Aorta (tissue), 5 donors: ENCODE data around the gene EBI3. TPM values are rescaled to one million over a fixed set of nuclear protein-coding genes. Genes with fewer than 3 reads are reported as not detected.
"Not testable (repeated sequence)": the region's sequence is repeated elsewhere in the genome, so short reads cannot be mapped to it uniquely, and the experiment has no call there.

Source experiments
- ATAC-seq: fragments of 200-7000 bp; cut with Tn5 transposase; one replicate; pipeline ENCODE4 v1.9.1; 2022; ENCODE audit warnings: moderate library complexity; ENCODE audit not compliant: low FRiP score
- DNase-seq, 2 donors: peaks; one replicate each; pipeline ENCODE4 v3.0.0-alpha.2; 2020
- H3K27ac ChIP-seq, 2 donors: one replicate each; pipeline ENCODE4 v1.5.1; 2013; ENCODE audit warnings: low read length in 2 of 2, mild to moderate bottlenecking in 2 of 2, moderate library complexity in 2 of 2, control low read depth in 1 of 2, inconsistent platforms in 1 of 2, low read depth in 1 of 2
- H3K27me3 ChIP-seq, 2 donors: one replicate each; pipeline ENCODE4 v1.6.1; 2013; ENCODE audit warnings: control low read depth in 1 of 2, low read length in 1 of 2, mild to moderate bottlenecking in 1 of 2, moderate library complexity in 1 of 2; ENCODE audit not compliant: insufficient read depth in 2 of 2, control insufficient read depth in 1 of 2
- H3K36me3 ChIP-seq, 2 donors: one replicate each; pipeline ENCODE4 v1.6.1; 2013; ENCODE audit warnings: control low read depth in 1 of 2, low read length in 1 of 2, mild to moderate bottlenecking in 1 of 2; ENCODE audit not compliant: insufficient read depth in 2 of 2, control insufficient read depth in 1 of 2
- H3K4me1 ChIP-seq, 2 donors: one replicate each; pipeline ENCODE4 v1.6.1; 2013; ENCODE audit warnings: low read length in 2 of 2, control low read depth in 1 of 2, mild to moderate bottlenecking in 1 of 2, moderate library complexity in 1 of 2; ENCODE audit not compliant: insufficient read depth in 2 of 2, control insufficient read depth in 1 of 2
- H3K4me3 ChIP-seq, 2 donors: one replicate each; pipeline ENCODE4 v1.5.1; 2013; ENCODE audit warnings: low read length in 2 of 2, control low read depth in 1 of 2, mild to moderate bottlenecking in 1 of 2
- H3K9me3 ChIP-seq: one replicate; pipeline ENCODE4 v1.6.1; 2013; ENCODE audit warnings: mild to moderate bottlenecking, low read length; ENCODE audit not compliant: control insufficient read depth
- WGBS, 2 donors: extraction: QIAGEN DNeasy Blood & Tissue Kit; methylation state at CpG; one replicate each; pipeline ENCODE4 v1.1.7; 2013; 5-methylcytosine and 5-hydroxymethylcytosine counted together
- intact Hi-C, 2 donors: fragments of 100-400 bp; cut with DNase I; formaldehyde crosslinking; loops; one replicate each; pipeline versions ENCODE4 v1.14.2 to v1.15.0; 2022
- polyA plus RNA-seq, 2 donors: library from polyadenylated mRNA; stranded (reverse); fragments of 200-250 nt; gene quantifications; one replicate each; pipeline ENCODE4 v1.2.3, GENCODE V29; 2013
- total RNA-seq, 2 donors: library from RNA; stranded (reverse); fragmentation: NEBNext Ultra II Directional; extraction: Animal tissue kit (Norgen Biotek cat#: 25700); gene quantifications; one replicate each; pipeline ENCODE4 v1.2.1, GENCODE V29; 2021
- donor health status: healthy with polysubstance abuse.
- donor health status: Bipolar disorder and iron deficiency.
- donor health status: DM: no; HTN: no; CAD: no.
- donor health status: DM: no; HTN: no; CAD: no.
- donor health status: DM: yes; HTN: yes; CAD: no.

EBI3 gene
- total and polyA plus RNA-seq, 4 donors = 1.3 to 7.9 (median 3.5) TPM

DNA sequence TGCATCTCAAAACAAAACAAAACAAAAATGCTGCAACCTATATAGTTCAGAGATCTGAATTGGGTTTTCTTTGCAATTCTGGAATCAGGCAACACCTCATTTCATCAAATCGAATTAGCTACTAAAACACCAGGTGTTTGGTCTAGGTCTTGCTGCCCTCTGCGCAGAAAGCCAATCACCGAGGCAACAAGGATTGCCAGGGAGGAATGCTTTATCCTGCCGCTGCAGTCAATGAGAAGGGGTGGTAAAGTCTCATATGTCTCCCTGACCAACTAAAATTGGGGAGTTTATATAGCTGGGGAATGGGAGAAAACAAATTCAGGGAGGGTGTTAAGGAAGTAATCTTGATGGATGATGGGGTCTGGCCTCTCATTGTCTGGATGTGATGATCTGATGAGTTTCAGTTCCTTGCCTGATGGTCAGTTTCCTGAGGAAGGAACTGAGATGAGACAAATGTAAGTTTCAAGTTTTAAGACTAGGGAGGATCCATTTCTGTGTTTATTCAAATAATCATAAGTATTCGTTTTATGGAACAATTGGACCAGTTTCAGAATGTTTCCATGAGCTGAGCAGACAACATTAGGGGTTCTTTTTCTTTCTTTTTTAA is 12.6 kb downstream of the EBI3 start:
- H3K9me3 ChIP-seq = peaks cover 4% of the 10 kb centered on the region
- intact Hi-C loops = no loop called here
- H3K4me3 ChIP-seq = no peak overlapping the region
- WGBS, 2 donors = 72 to 73% methylated on average over 5 of the region's 5 CpGs
- H3K36me3 ChIP-seq = no peaks in the 10 kb centered on the region
- no peaks in the 10 kb centered on the region for H3K4me1 ChIP-seq
- H3K27me3 ChIP-seq = no peaks in the 10 kb centered on the region
- ATAC-seq (no peak), DNase-seq (no peak)
- H3K27ac ChIP-seq = no peak overlapping the region

DNA sequence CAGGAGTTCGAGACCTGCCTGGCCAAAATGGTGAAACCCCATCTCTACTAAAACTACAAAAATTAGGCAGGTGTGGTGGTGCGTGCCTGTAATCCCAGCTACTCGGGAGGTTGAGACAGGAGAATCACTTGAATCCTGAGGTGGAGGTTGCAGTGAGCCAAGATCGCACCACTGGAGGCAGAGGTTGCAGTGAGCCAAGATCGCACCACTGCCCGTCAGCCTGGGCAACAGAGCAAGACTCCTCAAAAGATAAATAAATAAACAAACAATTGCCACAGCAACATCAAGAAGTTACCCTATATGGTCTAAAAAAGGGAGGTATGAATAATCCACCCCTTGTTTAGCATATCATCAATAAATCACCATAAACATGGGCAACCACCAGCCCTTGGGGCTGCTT is 16.6 kb downstream of the EBI3 start:
- ATAC-seq, H3K36me3 ChIP-seq, H3K9me3 ChIP-seq, H3K27me3 ChIP-seq, H3K4me1 ChIP-seq, DNase-seq, H3K4me3 ChIP-seq, H3K27ac ChIP-seq: not testable (repeated sequence)
- WGBS, 2 donors = 97 to 98% methylated on average over 6 of the region's 6 CpGs
- intact Hi-C loops = loop anchor here in 1 of 2 donors (2.0 to 5.0 kb wide), 2 partner anchors 97 to 156 kb away; partner anchors contain the start of genes CHAF1A, MPND and SH3GL1

DNA sequence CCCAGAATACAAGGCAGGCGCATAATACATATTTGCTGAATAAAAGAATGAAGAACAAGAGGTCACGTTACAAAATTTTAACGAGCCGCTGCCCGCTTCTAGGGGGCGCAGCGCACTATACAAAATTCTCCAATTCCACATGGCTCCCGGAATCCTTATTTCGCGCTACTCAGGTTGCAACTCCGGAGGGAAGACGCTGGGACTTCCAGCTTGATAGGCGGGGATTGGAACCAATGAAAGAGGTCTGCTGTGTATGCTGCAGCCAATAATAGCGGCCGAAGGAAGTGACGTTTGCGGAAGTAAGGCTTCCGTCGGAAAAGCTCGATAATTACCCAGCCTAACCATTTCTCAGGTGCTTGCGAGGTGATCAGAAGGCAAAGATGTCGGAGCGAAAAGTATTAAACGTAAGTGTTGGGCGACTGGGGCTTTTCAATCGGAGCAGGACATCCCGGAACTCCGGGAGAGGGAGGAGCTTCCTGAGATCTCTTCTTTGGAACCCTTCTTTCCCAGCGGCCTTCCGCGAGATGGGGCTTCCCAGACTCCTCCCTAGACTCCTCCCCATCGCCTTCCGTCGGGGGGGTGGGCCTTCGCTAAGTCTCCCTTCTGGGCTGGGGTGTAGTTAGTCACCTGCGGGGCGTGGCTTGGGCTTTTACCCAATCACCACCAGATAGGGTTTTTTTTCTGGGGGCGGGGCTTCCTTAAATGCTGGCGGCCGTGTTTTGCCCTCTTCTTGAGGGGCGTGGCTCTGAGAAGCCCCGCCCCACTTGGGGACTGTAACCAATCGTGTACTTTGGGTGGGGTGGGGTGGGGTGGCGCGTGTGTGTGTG is 17.7 kb downstream of the EBI3 start, which contains the start of gene YJU2:
TSS of gene YJU2 (plus strand) at position 314 of the 827 bp plus-strand sequence. CDS start at position 381, 67 bp downstream.
- ATAC-seq (peak; percentile 98), DNase-seq (peak; percentile 98 to 100)
- intact Hi-C loops = loop anchor here in 1 of 2 donors (2.0 to 5.0 kb wide), 2 partner anchors 96 to 155 kb away; partner anchors contain the start of genes CHAF1A, MPND and SH3GL1
- Histone ChIP-seq H3K4me3 (peak within 1 kb of the TSS; percentile 76 to 79), H3K27me3 (no peaks in the 10 kb centered on the region), H3K9me3 (no peaks in the 10 kb centered on the region), H3K27ac (peak within 1 kb of the TSS; percentile 69 to 87), H3K4me1 (no peaks in the 10 kb centered on the region), H3K36me3 (no peaks in the 10 kb centered on the region)
- 0% methylated on average over 43 to 45 of the region's 45 CpGs for WGBS, 2 donors

DNA sequence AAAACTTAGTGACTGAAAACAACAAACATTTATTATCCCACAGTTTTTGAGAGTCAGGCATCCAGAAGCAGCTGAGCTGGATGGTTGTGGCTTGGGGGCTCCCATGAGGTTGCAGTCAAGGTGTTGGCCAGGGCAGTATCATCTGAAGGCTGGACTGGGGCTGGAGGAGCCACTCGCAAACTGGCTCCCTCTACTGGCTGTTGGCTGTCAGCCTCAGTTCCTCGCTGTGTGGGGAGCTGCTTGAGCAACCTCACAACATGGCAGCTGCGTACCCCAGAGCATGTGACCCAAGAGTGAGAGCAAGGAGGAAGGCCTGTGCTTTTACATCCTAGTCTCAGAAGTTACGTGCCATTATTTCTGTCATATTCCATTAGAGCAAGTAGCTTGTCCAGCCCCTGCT is 27.2 kb downstream of the EBI3 start:
- ATAC-seq (no peak), DNase-seq (no peak)
- Histone ChIP-seq H3K36me3 (peaks cover 3 to 7% of the 10 kb centered on the region in 2 donors), H3K27ac (no peak overlapping the region), H3K27me3 (no peaks in the 10 kb centered on the region), H3K9me3 (no peaks in the 10 kb centered on the region), H3K4me3 (no peak overlapping the region), H3K4me1 (no peaks in the 10 kb centered on the region)
- intact Hi-C loops = no loop called here
- 92 to 98% methylated on average over 4 of the region's 4 CpGs for WGBS, 2 donors

DNA sequence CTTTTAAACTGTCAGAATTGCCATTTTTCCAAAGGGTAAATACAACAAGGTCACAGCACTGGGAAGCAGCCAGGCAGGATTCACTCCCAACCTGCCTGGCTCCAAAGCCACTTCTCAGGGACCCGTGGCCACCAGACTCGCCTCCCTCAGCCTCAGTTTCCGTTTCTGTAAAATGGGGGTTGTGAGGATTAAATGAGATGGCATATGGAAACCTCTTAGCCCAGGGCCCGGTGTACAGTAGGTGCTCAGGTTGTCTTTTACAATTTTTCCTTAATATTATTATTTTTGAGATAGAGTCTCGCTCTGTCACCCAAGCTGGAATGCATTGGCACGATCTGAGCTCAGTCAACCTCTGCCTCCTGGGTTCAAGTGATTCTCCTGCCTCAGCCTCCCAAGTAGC is 27.7 kb downstream of the EBI3 start:
- Histone ChIP-seq H3K9me3 (no peaks in the 10 kb centered on the region), H3K4me1 (no peaks in the 10 kb centered on the region), H3K36me3 (peaks cover 5 to 7% of the 10 kb centered on the region in 2 donors), H3K27me3 (no peaks in the 10 kb centered on the region), H3K27ac (no peak overlapping the region), H3K4me3 (no peak overlapping the region)
- no peak for ATAC-seq
- intact Hi-C loops = no loop called here
- no peak for DNase-seq
- 91 to 96% methylated on average over 6 of the region's 6 CpGs for WGBS, 2 donors

DNA sequence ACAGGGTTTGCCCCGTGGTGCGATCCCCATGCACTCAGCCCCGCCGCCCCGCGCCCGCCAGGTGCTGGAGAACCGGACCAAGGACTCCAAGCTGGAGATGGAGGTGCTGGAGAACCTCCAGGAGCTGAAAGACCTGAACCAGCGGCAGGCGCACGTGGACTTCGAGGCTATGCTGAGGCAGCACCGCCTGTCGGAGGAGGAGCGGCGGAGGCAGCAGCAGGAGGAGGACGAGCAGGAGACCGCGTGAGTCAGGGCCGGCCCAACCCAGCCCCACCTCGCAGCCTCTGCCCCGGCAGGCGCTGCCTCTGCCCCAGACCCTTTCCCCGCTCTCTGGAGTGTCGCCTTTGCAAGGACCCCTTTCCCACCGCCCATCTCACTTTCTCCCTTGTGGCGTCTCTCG is 28.9 kb downstream of the EBI3 start:
- H3K4me1 ChIP-seq = no peaks in the 10 kb centered on the region
- H3K27me3 ChIP-seq = no peaks in the 10 kb centered on the region
- WGBS, 2 donors = 95 to 96% methylated on average over 27 to 28 of the region's 28 CpGs
- no peak overlapping the region for H3K4me3 ChIP-seq
- no peak overlapping the region for H3K27ac ChIP-seq
- DNase-seq (no peak), ATAC-seq (no peak)
- no peaks in the 10 kb centered on the region for H3K9me3 ChIP-seq
- H3K36me3 ChIP-seq = peaks cover 5 to 7% of the 10 kb centered on the region in 2 donors
- intact Hi-C loops = no loop called here

DNA sequence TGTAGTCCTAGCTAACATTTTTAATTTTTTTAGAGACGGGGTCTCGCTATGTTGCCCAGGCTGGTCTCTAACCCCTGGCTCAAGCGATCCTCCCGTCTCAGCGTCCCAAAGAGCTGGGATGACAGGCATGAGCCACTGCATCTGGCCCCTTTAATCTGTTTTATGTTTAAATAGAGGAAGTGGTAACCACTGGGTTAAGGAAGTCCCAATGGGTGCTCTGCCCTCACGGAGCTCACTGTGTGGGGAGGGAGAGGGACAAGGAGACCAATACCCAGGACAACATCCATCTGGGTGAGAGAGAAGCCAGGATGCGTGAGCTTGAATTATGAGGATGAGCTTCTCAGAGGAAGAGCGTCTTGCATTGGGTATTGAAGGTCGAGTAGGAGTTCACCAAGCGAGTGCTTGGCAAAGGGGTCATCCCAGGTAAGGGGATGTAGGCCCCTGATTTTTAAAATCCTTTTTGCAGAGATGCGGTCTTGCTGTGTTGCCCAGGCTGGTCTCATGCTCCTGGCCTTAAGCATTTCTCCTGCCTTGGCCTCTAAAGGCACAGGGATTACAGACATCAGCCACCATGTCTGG is 31.4 kb downstream of the EBI3 start:
- intact Hi-C loops = loop anchor here in 1 of 2 donors (10.0 kb wide), 1 partner anchor 264 kb away; no protein-coding TSS in a partner anchor
- 95% methylated on average over 11 of the region's 11 CpGs for WGBS, 2 donors

DNA sequence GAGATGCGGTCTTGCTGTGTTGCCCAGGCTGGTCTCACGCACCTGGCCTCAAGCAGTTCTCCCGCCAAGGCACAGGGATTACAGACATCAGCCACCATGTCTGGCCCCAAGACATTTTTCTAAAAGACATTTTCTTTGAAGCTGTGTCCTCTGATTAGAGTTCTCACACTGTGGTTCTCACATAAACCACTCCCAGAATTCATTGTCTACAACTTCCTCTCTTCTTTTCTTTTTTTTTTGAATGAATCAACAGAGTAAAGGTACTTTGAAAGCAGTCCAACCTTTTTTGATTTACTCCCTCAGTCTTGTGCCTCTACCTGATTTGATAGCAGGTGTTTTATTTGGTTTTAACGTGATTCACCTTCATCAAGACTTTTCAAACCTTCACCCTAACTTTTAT is 35.5 kb downstream of the EBI3 start:
- H3K4me1 ChIP-seq = no peaks in the 10 kb centered on the region
- H3K27me3 ChIP-seq = no peaks in the 10 kb centered on the region
- H3K4me3 ChIP-seq = no peak overlapping the region
- 81% methylated on average over 4 of the region's 4 CpGs for WGBS, 2 donors
- peaks cover 2 to 13% of the 10 kb centered on the region in 2 donors for H3K36me3 ChIP-seq
- no peak overlapping the region for H3K27ac ChIP-seq
- DNase-seq (no peak), ATAC-seq (no peak)
- no peaks in the 10 kb centered on the region for H3K9me3 ChIP-seq
- intact Hi-C loops = loop anchor here (5.0 to 10.0 kb wide), 3 partner anchors 137 to 260 kb away; partner anchors contain the start of genes CHAF1A (in 1 of the 2) and SH3GL1 (in 1 of the 2)

More for the DNA sequence above, 31.4 kb downstream of the EBI3 start:
- Histone ChIP-seq H3K27ac (no peak overlapping the region), H3K9me3 (no peaks in the 10 kb centered on the region), H3K36me3 (peaks cover 4 to 5% of the 10 kb centered on the region in 2 donors), H3K27me3 (no peaks in the 10 kb centered on the region), H3K4me1 (no peaks in the 10 kb centered on the region), H3K4me3 (no peak overlapping the region)
- DNase-seq (no peak), ATAC-seq (no peak)
